Panc1 (cell line): ENCODE results near the gene IQGAP1. TPM values are rescaled to one million over a fixed set of nuclear protein-coding genes. Genes with fewer than 3 reads are reported as not detected.

Experiments used
- ATAC-seq: fragments of 200-7000 bp; cut with Tn5 transposase; 2 replicates; pipeline ENCODE4 v1.9.1; 2020; ENCODE audit warnings: mild to moderate bottlenecking, moderate library complexity
- BruUV-seq: library from RNA; stranded (reverse); fragments of 400-500 nt; replicated peaks from 2 replicates; lab custom pipeline; 2021; lab: Mats Ljungman, UMichigan
- CTCF ChIA-PET: fragments of 300-600 bp; sonication (Branson Sonifier 250); formaldehyde crosslinking; loops from one replicate; lab custom pipeline; 2022; ENCODE audit warnings: antibody characterized with exemption; lab: Charles Lee
- POLR2A ChIA-PET: fragments of 300-600 bp; sonication (Branson Sonifier 250); formaldehyde crosslinking; loops from one replicate; lab custom pipeline; 2022; ENCODE audit warnings: antibody characterized with exemption; lab: Charles Lee
- DNase-seq: peaks from one replicate; pipeline ENCODE4 v3.0.0-alpha.2; 2010; ENCODE audit warnings: low read depth, low spot score
- H3K27ac ChIP-seq: 2 replicates; pipeline ENCODE4 v1.5.1; 2011; ENCODE audit warnings: mild to moderate bottlenecking, low read length, inconsistent platforms
- H3K27me3 ChIP-seq: fragments of 200-500 bp; sonication (Bioruptor generic); 2 replicates; pipeline ENCODE4 v1.6.0; 2014; ENCODE audit warnings: low read length, inconsistent platforms; ENCODE audit not compliant: control insufficient read depth, insufficient read depth
- H3K36me3 ChIP-seq: fragments of 200-500 bp; sonication (Bioruptor generic); 2 replicates; pipeline ENCODE4 v1.5.1; 2014; ENCODE audit warnings: inconsistent platforms, mild to moderate bottlenecking, low read length, moderate library complexity; ENCODE audit not compliant: control insufficient read depth, insufficient read depth
- H3K4me1 ChIP-seq: 2 replicates; pipeline ENCODE4 v1.5.1; 2011; ENCODE audit warnings: inconsistent platforms, mild to moderate bottlenecking, low read length, moderate library complexity; ENCODE audit not compliant: control insufficient read depth, insufficient read depth
- H3K4me3 ChIP-seq, 2 experiments: 2 replicates each; pipeline ENCODE4 v1.5.1; 2011 to 2012; ENCODE audit warnings: low read depth in 2 of 2, low read length in 2 of 2, mild to moderate bottlenecking in 2 of 2, inconsistent platforms in 1 of 2, moderate library complexity in 1 of 2
- H3K9me3 ChIP-seq: fragments of 200-500 bp; sonication (Bioruptor generic); 2 replicates; pipeline ENCODE4 v1.5.1; 2014; ENCODE audit warnings: low read depth, mild to moderate bottlenecking, inconsistent platforms, low read length, moderate library complexity; ENCODE audit not compliant: control insufficient read depth, insufficient read depth
- CTCF ChIP-seq: fragments of 450-650 bp; IDR thresholded peaks from 2 replicates; pipeline ENCODE4 v1.5.1; 2017; ENCODE audit warnings: mild to moderate bottlenecking
- POLR2AphosphoS5 ChIP-seq: IDR thresholded peaks from 2 replicates; pipeline ENCODE4 v1.6.1; 2012; ENCODE audit warnings: mild to moderate bottlenecking, low read depth, low read length, moderate library complexity
- REST ChIP-seq, 2 experiments: IDR thresholded peaks; 2 replicates each; pipeline ENCODE4 v1.6.1; 2011 to 2012; ENCODE audit warnings: low read depth in 2 of 2, control low read depth in 1 of 2, low read length in 1 of 2, mild to moderate bottlenecking in 1 of 2, moderate library complexity in 1 of 2; ENCODE audit not compliant: insufficient read depth in 1 of 2
- SIN3A ChIP-seq: IDR thresholded peaks from 2 replicates; pipeline ENCODE4 v1.6.1; 2012; ENCODE audit warnings: low read depth, mild to moderate bottlenecking, low read length, moderate library complexity, borderline replicate concordance; ENCODE audit not compliant: insufficient read depth
- TCF7L2 ChIP-seq: IDR thresholded peaks from 2 replicates; pipeline ENCODE4 v1.6.1; 2011; ENCODE audit warnings: mild to moderate bottlenecking, low read depth, low read length, inconsistent platforms
- in situ Hi-C: cut with HindIII; loops from 2 replicates; pipeline ENCODE4 v1.10.0; 2016; ENCODE audit warnings: low sequenced_read_pairs, low pct_unique_long_range_greater_than_20kb
- intact Hi-C: fragments of 100-400 bp; cut with micrococcal nuclease; formaldehyde crosslinking; loops from one replicate; pipeline ENCODE4 v1.10.0; 2022; ENCODE audit not compliant: unreplicated experiment
- total RNA-seq: library from RNA; stranded (reverse); gene quantifications from one replicate; pipeline ENCODE4 v1.2.1, GENCODE V29; 2021; ENCODE audit not compliant: unreplicated experiment

Gene IQGAP1
- total RNA-seq, 1 experiment from 2014 or later, result 228 TPM

- peaks cover 14% of the 10 kb centered on the region for H3K4me1 ChIP-seq
- H3K9me3 ChIP-seq, result no peaks in the 10 kb centered on the region
- DNase-seq (no peak), ATAC-seq (no peak)
- intact Hi-C loops (no loop called here), in situ Hi-C loops (no loop called here)
- no peaks in the 10 kb centered on the region for H3K27me3 ChIP-seq
- H3K36me3 ChIP-seq, result no peaks in the 10 kb centered on the region
- H3K4me3 ChIP-seq, result no peak overlapping the region
- POLR2A ChIA-PET, result no interaction called here
- TF ChIP-seq CTCF, result no peak; the same call in 1 of the 2 replicates
- no peak for TF ChIP-seq REST (IDR thresholded peaks at IDR 0.05; ENCODE audit: insufficient read depth in 1 of 2, low read depth in 2 of 2, low read length in 1 of 2)
- TF ChIP-seq SIN3A, result no peak
- no peak for TF ChIP-seq POLR2AphosphoS5
- TF ChIP-seq TCF7L2, result no peak
- H3K27ac ChIP-seq, result no peak overlapping the region
- CTCF ChIA-PET, result no interaction called here
- no TSS peak for BruUV-seq
These were observed 47.7 kb upstream of the IQGAP1 start for GRCh38 chr15:90340345-90340744.

GRCh38 chr15:90343302-90343790, 44.7 kb upstream of the IQGAP1 start:
- ChIA-PET CTCF (no interaction called here), POLR2A (interaction anchor here (0.6 kb wide), 1 partner anchor 13 kb away, joined by 4 read pairs; no protein-coding TSS in a partner anchor)
- Histone ChIP-seq H3K27ac (no peak overlapping the region), H3K27me3 (no peaks in the 10 kb centered on the region), H3K9me3 (no peaks in the 10 kb centered on the region), H3K36me3 (no peaks in the 10 kb centered on the region), H3K4me3 (no peak overlapping the region), H3K4me1 (no peaks in the 10 kb centered on the region; the same call in 1 of the 2 replicates)
- TF ChIP-seq CTCF, result no peak
- no peak for TF ChIP-seq SIN3A
- TF ChIP-seq POLR2AphosphoS5, result no peak
- TF ChIP-seq REST (IDR thresholded peaks at IDR 0.05; ENCODE audit: insufficient read depth in 1 of 2, low read depth in 2 of 2, low read length in 1 of 2), result no peak
- TF ChIP-seq TCF7L2, result no peak
- DNase-seq (no peak), ATAC-seq (no peak)
- no TSS peak for BruUV-seq
- in situ Hi-C loops (no loop called here), intact Hi-C loops (no loop called here)
